GM10248 (cell line): Measurements from ENCODE around the gene PPP1R13B.

Experiments
- CTCF ChIA-PET: fragments of 300-600 bp; sonication (Branson Sonifier 250); formaldehyde crosslinking; extraction: SDS; loops from one replicate; lab custom pipeline; 2021; ENCODE audit warnings: antibody characterized with exemption; lab: Yijun Ruan, JAX
- POLR2A ChIA-PET: fragments of 350-650 bp; sonication (Branson Sonifier 250); formaldehyde crosslinking; extraction: SDS; loops from one replicate; lab custom pipeline; 2020; ENCODE audit warnings: antibody characterized with exemption; lab: Yijun Ruan, JAX
- DNase-seq: peaks from one replicate; pipeline ENCODE4 v3.0.0; 2012; ENCODE audit errors: extremely low spot score
- TF ChIP-seq, protein P1 (sequence below): IDR thresholded peaks from 2 replicates; pipeline ENCODE4 v1.5.1; 2012; ENCODE audit warnings: mild to moderate bottlenecking, low read depth; ENCODE audit errors: extremely low read depth, missing control alignments, control extremely low read depth

Gene PPP1R13B

DNA sequence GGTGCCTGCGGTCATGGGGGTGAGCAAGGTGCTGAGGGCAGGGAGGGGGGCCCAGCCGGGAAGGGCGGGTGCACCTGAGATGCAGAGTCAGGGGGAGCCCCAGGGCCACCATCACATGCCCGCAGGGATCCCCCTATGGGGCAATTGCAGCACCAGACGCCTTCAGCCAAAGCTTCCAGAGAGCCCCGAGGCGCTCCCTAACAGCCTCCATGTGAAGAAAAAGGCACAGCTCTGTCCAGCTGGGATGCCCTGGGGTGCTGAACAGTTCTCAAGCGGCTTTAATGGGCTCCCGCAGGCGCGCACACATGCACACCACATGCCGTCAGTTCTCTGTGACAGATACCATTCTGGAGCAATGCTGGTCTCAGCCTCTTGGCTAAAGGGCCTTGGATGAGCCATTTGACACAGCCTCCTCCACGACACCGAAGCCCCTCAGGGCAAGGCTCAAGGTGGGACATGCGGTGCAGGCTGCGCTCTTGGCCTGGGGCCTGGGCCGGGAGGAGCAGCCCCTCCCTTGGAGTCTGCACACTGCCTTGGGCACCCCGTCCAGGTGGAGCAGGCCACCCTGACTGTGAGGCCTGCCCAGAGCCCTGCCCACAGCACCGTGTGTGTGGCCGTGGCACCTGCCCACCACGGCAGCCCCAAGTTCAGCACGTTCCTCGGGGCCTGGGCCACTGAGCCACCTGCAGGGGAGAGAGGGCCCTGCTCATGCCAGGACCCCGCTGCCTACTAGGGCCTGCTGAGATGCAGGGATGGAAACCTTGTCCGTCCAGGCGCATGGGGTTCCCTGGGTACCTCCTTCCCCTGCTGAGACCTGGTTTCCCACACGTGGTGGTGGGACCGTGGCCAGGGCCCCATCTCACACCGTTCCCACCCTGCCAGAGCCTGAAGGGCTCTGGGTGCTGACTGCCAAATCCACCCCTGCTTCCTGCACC is 139.8 kb downstream of the PPP1R13B start:
- POLR2A ChIA-PET, result no interaction called here
- TF ChIP-seq, protein P1, sequence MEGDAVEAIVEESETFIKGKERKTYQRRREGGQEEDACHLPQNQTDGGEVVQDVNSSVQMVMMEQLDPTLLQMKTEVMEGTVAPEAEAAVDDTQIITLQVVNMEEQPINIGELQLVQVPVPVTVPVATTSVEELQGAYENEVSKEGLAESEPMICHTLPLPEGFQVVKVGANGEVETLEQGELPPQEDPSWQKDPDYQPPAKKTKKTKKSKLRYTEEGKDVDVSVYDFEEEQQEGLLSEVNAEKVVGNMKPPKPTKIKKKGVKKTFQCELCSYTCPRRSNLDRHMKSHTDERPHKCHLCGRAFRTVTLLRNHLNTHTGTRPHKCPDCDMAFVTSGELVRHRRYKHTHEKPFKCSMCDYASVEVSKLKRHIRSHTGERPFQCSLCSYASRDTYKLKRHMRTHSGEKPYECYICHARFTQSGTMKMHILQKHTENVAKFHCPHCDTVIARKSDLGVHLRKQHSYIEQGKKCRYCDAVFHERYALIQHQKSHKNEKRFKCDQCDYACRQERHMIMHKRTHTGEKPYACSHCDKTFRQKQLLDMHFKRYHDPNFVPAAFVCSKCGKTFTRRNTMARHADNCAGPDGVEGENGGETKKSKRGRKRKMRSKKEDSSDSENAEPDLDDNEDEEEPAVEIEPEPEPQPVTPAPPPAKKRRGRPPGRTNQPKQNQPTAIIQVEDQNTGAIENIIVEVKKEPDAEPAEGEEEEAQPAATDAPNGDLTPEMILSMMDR, result no peak
- DNase-seq, result no peak
- CTCF ChIA-PET, result interaction anchor here (1.6 kb wide), 1 partner anchor 28 kb away, joined by 4 read pairs; no protein-coding TSS in a partner anchor

- ChIA-PET POLR2A (no interaction called here), CTCF (interaction anchor here (1.0 to 1.6 kb wide), 2 partner anchors 10 to 27 kb away, joined by 3 to 4 read pairs; no protein-coding TSS in a partner anchor)
- DNase-seq, result no peak
- TF ChIP-seq, protein P1, result no peak
Observed at GRCh38 chr14:103706551-103707328, 140.6 kb downstream of the PPP1R13B start.

DNA sequence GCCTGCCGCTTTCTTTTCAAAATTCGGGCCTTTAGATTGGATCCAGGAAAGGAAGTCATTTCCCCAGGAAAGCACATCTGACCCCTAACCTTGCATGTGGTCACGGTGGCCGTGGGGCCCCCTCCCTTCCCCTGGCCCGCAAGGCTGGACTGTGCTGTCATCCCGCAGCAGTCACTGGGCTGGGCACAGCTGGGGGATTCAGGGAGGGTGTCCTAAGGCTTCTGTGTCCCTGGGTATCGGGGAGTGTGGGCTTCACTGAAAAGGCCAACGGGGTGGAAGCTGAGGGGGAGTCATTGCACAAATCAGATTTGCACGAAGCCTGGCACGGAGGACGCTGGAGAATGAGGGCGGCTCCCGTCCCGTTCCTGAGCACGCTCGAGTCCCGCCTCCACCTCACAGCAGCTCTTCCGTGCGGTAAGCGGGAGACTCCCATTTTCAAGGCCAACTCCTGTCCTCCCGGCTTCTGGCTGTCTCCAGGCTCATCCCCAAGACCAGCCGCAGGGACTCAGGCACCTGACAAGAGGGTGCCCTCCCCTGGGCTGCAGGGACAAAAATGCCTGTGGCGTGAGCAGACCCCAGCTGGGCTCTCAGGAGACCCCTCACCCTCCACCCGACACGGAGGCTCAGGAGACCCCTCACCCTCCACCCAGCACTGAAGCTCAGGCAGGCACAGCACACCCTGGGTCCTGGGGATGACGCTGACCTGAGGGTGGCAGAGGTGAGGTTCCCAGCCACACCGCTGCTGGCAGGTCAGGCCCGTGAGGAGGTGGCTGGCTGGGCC is 141.7 kb downstream of the PPP1R13B start:
- TF ChIP-seq, protein P1, result no peak
- CTCF ChIA-PET, result interaction anchor here (1.0 kb wide), 1 partner anchor 9 kb away, joined by 3 read pairs; no protein-coding TSS in a partner anchor
- no peak for DNase-seq
- POLR2A ChIA-PET, result interaction anchor here (0.6 kb wide), 1 partner anchor 23 kb away, joined by 3 read pairs; no protein-coding TSS in a partner anchor

DNA sequence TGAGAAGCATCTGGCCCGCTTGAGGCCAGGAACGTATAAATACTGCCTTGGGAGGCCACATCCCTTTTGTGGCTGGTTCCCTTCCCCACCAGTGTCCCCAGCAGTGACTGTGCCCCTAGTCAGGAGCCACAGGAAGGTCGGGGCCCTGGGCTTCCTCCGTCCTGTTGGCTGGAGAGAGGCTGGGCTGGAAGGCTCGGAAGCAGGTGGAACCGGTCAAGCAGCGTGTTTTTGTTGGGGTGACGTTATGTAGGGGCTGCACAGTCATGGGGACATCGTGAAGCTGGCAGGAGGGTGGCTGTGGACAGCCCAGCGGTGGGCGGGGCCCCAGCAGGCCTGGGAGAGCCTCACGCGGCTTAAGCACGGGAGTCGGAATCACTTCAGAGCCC is 142.3 kb downstream of the PPP1R13B start:
- ChIA-PET CTCF (interaction anchor here (1.0 kb wide), 1 partner anchor 9 kb away, joined by 4 read pairs; no protein-coding TSS in a partner anchor), POLR2A (interaction anchor here (0.6 kb wide), 1 partner anchor 23 kb away, joined by 3 read pairs; no protein-coding TSS in a partner anchor)
- TF ChIP-seq, protein P1, result no peak
- DNase-seq, result no peak

- DNase-seq, result no peak
- ChIA-PET CTCF (interaction anchor here (1.0 kb wide), 1 partner anchor 9 kb away, joined by 4 read pairs; no protein-coding TSS in a partner anchor), POLR2A (interaction anchor here (0.5 kb wide), 1 partner anchor 22 kb away, joined by 3 read pairs; no protein-coding TSS in a partner anchor)
- TF ChIP-seq, protein P1, result no peak
Observed at GRCh38 chr14:103704708-103705107, 142.7 kb downstream of the PPP1R13B start.
